HL-60/S4 treated with retinoic acid at 250 ng/mL for 4 days and 3 days (cell line): ENCODE measurements around the gene MTR.

Experiments
- in situ Hi-C: fragments of 300-500 bp; cut with MboI; formaldehyde crosslinking; loops from 2 replicates; pipeline ENCODE4 v1.7.0; 2022; ENCODE audit warnings: low sequenced_read_pairs

Gene MTR

DNA sequence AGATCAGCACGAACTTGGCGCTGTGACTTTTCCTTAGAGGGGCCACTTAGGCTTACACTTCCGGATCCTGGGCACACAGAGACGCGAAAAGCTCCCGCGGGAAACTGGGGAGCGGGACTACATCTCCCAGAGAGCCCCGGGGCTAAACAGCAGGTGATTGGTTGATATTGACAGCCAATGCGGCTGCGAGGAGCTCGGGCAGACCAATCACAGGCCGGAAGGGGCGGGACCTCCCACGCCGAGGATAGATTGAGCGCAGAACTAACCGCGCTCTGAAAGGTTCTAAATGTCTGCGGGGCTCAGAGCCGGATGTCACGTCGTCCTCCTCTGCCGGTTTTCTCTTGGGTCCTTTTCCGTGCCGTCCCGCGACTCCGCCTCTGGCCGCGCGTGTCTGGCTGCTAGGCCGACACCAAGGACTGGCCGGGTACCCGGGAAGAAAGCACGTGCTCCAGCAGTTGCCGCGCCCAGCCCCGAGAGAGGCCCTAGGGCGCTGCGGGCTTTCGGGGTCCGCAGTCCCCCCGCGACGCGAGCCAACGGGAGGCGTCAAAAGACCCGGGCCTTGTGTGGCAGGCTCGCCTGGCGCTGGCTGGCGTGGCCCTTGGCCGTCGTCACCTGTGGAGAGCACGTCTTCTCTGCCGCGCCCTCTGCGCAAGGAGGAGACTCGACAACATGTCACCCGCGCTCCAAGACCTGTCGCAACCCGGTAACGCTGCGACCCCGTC is at the start of gene MTR:
TSS of gene MTR (plus strand) at position 258 of the 722 bp plus-strand sequence. CDS start at position 670, 412 bp downstream.
- in situ Hi-C loops, result no loop called here

DNA sequence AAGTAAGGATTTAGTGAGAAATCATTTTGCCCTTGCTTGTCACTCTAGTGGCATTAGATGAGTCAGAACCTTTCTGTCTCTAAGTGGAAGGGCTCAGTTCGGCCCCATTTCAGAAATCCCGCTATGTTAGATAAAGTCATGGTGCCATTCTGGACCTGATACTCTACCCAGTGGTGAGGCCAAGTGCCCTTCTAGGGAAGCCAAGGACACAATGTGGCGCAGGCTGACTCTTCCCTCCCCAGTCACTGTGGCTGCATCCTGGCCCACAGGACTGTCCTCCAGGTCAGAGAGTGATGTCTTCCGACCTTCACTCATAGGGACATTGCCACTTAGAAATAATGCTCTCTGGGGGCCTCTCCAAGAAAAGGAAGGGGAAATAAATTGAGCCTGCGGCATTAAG is 48.3 kb upstream of the MTR start:
- in situ Hi-C loops, result no loop called here

DNA sequence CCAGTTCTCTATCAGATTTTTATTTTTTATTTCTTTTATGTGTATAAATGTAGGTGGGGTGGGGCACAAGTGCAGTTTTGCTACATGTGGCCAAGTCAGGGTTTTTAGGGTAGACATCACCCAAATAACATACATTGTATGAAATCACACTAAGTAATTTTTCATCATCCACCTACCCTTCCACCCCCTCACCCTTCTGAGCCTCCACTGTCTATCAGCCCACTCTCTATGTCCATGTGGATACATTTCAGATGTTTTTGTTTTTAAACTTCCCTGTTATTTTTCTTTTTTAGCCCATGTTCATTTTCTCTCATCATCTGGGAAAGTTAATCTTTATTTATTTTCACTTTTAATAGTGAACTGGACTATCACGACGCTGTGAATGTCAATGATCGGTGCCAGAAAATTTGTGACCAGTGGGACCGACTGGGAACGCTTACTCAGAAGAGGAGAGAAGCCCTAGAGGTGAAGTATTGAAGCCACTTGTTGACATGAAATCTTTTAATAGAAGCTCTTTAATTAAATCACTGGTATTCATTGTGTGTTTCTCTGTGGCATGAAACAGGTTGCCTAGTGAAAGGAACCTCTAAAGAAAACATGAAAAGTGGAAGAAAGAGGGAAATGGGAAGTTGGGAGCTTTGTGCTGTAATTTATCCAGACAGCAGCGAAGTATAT is 47.6 kb upstream of the MTR start:
- in situ Hi-C loops, result no loop called here

DNA sequence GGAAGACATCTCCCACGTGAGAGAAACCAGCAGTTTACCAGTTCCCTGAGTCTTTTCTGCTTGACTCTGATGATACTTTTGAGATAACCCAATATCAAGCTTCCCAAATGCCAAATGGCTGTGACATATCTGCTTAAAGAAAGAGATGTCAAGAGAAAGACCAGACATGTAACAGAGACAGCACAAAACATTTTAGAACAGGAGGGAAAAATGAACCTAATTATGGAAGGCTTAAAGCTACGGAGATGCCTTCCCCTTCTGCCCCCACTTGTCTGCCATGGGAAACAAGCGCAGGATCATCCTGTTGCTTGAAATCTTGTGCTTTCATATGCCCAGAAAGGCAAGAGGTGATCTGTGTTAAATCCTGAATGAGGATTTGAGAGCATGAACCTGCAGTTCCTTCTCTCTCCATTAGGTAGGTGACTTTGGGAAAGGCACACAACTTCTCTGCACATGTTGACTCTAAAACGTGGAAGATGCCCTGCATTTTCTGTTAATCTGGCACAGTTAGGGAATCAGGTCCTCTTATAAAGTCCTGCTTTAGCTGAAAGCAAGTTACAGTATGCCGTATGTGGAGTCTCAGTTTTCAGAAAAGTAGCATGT is 46.7 kb upstream of the MTR start:
- in situ Hi-C loops, result no loop called here

DNA sequence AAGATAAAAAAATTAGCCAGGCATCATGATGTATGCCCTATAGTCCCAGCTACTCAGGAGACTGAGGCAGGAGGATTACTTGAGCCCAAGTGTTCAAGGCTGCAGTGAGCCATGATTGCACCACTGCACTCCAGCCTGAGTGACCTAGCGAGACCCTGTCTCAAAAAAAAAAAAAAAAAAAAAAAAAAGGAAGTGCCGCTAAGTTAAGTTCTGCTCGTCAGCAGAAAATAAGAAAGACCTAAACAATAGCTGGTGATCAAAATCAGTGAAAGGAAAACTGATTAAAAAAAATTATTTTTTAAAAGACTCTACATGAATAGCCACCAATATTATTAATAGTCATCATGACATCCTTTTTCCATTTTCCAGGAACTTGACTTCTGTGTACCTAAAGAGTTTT is 44.2 kb upstream of the MTR start:
- in situ Hi-C loops, result no loop called here

DNA sequence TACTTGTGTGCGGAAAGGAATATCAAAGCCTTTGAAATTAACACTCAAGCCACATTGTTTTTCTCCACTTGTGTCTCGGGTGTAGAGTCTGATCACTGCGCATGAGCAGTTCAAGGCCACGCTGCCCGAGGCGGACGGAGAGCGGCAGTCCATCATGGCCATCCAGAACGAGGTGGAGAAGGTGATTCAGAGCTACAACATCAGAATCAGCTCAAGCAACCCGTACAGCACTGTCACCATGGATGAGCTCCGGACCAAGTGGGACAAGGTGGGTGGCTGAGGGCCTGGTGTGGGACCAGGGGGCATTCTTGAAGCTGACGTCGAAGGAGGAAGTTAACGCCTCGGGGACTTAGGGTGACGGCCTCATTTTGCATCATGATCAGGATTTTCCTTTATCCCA is 43.7 kb upstream of the MTR start:
- in situ Hi-C loops, result no loop called here

DNA sequence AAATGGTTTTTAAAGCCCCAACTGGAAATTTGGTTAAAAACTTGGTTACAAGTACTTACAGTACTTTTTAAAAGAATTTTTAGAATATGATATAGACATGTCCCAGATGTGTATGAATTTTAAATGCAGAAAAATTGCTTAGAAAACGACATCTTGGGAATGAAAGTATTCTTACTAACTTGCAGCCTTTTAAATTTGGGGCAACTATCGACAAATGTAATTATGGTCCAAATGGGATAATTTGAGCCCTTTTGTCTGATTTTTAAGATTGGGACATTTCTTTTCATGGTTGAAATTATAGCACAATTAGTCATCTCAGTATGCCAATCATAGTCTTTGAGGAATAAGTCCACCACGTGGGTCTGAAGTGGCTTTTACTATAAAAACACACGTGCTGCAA is 43.2 kb upstream of the MTR start:
- in situ Hi-C loops, result no loop called here

DNA sequence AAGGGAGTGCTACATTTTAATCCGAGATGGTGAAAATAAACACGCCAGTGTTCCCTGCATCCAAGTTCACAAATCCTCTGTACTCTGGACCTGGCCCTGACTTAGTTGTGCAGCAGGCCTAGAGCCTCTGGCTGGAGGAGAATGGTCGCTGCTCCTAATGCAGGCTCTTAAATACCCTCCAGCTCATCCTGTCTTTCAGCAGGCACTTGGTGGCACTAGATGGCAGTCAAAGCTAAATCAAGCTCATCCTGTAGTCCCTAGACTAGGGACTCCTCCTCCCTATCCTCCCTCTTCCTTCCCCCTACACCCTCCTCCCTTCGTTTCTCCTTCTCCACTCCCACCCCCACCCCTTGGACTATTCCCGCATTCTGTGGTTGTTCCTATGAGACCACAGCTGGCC is 41.6 kb upstream of the MTR start:
- in situ Hi-C loops, result no loop called here

DNA sequence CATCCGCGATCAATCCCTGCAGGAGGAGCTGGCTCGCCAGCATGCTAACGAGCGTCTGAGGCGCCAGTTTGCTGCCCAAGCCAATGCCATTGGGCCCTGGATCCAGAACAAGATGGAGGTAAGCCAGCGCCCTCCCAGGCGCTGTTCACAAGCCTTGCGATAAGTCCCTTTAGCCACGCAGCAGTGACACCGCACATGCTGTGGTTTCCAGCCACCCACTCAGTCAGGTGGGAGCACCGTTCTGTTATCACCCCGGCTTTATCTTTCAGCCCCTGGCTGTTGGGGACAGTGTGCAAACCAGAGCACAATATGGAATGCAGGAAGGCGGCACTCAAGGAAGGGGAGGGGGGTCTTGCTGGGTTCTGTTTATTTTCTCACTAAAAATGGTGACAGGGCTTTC is 41.1 kb upstream of the MTR start:
- in situ Hi-C loops, result no loop called here

DNA sequence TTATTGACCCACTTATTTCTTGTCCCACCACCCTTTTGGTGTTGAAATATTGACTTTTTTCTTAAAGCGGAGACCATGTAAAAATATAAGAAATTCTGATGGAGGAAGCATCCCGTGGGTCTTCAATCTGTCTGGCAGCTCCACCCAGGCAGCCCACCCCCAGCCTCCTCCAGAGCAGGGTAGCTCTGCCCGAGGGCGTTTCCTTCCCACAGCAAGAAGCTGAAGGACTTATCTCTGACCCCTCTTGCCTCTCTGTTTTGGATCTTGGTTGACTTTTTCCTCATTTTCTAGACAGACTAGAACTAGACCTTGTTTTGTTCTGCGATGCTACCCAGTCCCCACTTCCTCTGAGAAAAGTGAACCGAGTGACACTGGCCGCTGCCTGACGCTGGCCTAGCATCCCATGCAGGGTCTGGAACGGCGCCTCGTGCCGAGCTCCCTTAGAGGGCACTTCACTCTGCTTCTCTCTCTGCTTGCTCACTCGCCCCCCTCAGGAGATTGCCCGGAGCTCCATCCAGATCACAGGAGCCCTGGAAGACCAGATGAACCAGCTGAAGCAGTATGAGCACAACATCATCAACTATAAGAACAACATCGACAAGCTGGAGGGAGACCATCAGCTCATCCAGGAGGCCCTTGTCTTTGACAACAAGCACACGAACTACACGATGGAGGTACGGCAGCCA is 40.4 kb upstream of the MTR start:
- in situ Hi-C loops, result no loop called here

DNA sequence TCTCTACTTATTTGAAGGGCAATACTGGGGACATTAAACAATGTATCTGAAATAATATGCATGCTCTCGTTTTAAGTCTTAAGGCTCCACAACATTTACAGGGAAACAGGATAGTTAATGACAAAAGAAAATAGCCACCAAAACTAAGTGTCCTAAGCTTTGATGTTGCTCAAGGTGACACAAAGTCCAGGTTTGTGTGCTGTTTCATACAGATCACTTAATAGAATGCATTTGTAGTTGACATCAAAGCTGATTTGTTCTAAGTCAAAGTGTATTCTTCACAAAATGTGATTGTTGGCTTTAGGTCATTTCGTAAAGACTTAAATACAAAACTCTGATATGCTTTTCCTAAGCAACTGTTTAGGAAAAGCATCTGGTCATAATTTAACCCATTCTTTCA is 37.5 kb upstream of the MTR start:
- in situ Hi-C loops, result no loop called here

DNA sequence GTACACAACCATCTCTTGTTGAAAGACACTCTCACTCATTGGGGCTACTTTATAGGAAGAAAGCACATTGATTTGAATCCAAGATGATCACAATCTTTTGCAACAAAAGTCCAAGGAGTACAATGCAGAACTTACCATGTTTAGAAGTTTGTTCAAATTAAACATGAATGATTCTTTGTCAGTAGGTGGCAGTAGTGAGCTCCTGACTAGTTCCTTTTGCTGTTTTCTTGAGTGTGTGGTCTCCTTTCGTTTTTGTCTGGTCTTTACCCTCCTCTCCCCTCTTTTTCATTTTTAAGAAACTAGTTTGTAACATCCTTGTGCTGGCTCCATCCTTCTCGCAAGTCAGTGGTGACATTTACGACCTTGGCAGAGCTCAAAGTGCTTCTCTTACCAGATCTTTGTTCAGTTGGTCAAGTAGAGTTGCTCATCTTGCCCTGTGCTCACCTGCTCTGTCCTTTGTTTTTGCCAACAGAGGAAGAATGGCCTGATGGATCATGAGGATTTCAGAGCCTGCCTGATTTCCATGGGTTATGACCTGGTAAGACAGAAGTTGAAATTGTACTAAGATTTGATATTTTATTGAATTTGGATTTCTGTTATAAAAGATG is 35.7 kb upstream of the MTR start:
- in situ Hi-C loops, result no loop called here

DNA sequence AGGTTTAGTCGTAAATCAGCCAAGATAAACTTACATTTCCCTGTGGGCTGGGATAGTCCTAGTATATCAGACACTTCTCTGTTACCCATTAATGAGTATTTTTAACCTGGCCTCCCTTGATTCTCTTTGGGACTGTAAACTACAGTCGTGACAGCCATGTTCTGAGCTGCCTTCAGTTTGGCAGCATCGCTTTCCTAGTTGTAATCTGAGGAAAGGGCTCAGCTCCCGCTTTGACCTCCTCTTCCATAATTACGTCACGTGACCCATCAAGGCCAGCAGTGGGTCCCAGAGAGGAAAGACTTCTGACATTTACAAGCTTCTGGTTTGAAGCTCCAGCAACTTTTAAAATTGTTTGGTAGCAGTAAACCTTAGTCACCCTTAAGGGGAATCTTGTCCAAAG is 34.6 kb upstream of the MTR start:
- in situ Hi-C loops, result no loop called here

DNA sequence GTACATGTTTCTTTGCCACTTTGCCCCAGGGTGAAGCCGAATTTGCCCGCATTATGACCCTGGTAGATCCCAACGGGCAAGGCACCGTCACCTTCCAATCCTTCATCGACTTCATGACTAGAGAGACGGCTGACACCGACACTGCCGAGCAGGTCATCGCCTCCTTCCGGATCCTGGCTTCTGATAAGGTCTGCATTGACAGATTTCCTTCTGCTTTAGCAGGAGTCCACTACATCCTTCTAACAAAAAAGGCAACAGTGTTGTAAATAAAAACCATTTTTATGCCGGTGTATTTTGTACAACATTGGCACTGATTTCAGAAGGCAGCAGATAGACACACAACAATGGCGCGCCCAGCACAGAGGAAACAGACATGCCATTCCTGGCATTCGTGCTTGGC is 34.1 kb upstream of the MTR start:
- in situ Hi-C loops, result no loop called here

DNA sequence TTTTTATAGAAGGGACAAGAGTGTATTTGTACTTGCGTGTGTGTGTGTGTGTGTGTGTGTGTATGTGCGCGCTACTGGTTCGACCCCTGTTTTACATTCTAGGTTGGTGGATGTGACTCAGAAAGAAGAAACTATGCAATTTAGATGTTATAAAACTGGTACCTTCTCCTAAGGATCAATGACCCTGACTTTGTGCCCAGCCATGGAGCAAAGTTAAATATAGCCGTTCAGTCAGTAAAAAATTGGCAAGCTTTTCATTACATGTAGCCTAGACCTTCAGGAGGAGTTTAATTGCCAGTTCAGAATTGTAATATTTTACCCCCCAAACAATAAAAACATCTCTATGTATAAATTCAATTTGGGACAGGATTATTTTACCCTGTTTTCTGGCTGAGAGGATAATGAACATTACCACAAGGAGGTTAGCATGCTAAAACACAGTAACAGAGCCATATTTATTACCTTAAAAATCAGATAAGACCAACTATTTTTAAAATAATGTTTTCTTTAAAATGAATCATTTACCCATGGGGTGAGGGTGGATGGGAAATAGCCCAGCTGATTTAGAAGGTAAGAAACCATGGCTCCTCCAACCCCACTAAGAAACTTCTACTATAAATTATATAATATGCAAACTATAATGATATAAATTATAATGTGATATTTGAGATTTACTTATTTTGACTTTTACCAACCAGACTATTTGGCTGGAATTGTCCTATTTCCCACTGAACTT is 33.5 kb upstream of the MTR start:
- in situ Hi-C loops, result no loop called here

DNA sequence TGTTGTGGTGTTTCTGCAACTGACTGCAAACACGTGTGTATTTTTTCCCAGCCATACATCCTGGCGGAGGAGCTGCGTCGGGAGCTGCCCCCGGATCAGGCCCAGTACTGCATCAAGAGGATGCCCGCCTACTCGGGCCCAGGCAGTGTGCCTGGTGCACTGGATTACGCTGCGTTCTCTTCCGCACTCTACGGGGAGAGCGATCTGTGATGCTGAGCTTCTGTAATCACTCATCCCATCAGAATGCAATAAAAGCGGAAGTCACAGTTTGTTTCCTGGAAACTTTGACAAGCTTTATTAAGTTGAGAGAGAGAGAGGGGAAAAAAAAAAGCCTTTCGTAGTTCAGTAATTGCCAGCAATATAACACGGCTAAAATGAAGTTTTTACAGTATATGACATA is 32.7 kb upstream of the MTR start:
- in situ Hi-C loops, result no loop called here

DNA sequence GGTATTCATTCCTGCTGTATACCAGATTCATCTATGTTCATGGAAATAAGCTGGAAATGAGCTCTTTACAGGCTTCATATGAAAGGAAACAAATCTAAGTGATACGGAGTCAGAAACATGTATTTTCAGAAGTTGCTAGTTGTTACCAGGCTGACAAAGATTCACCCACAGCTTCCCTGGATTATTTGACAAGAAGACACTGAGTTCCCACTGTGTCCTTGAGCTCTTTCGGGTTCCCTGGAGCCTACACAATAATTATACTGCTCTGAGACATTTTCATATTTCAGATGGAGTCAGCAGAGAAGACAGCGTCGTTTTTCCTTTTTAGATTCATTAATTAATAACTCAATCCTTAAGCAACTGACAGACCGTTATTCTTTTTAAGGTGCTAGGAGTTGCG is 29.3 kb upstream of the MTR start:
- in situ Hi-C loops, result no loop called here

DNA sequence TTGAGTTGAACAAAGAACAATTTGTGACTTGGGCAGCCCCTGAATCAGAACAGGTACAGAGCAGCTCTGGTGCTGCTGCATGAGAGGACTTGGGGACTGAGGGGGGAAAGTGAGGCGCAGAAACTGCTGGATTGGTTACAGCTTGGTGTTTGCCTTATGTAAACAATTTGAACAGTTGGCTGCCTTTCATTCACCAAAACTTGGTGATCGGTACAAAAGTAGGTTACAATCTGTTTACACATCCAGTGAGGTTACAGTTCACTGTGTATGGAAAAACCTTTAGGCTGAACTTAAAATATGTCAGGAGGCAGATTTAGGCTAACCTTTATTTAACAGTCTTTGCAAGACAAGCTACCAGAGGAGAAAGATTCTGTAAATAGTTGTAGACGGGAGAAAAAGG is 28.6 kb upstream of the MTR start:
- in situ Hi-C loops, result no loop called here

DNA sequence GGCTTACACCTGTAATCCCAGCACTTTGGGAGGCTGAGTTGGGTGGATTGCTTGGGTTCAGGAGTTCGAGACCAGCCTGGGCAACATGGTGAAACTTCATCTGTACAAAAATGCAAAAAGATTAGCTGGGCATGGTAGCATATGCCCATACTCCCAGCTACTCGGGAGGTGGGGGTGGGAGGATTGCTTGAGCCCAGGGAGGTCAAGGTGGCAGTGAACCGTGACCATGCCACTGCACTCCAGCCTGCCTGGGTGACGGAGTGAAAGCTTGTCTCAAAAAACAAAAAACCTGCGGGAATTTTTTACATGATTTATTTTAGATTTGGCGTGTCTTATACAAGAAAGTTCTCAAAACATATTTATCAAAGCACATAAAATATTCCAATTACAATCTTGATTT is 27.8 kb upstream of the MTR start:
- in situ Hi-C loops, result no loop called here

DNA sequence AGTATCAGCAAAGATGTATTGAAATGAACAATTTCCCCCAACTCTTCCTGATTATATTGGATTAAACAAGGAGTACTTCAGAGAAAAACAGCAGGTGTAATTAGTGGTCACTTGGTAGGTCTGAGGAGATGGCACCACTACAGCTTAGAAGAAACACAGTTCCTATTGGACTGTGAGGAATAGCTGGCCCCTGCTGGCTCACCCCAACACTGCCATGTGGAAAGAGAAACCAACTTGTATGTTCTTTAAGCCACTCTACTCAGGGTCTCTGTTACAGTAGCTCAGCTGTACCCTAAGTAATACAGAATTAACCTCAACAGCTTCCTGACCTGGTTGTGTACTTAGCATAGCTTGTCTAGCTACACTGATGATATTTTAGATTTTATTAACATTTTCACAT is 26.5 kb upstream of the MTR start:
- in situ Hi-C loops, result no loop called here

DNA sequence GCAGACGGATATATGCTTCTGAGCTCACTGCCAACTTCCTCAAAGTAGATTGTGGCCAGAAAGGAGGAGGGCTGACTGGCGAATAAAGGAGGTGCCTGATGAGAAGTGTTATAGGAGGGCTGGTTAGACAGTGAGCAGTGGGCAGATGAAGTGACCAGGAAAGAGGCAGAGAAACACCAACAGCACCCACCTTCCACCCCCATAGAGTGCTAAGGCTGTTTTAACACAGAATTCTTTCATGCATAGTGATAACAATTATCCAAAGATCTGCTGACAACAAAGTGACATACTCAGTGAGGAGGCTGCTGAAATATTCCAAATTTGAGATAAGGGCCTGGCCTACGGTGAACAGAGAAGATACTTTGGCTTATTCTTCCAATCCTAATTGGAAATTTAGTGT is 21.2 kb upstream of the MTR start:
- in situ Hi-C loops, result no loop called here
